CD14-positive monocyte (primary cell): Measurements from ENCODE around the gene AAMP. TPM values are rescaled to one million over a fixed set of nuclear protein-coding genes. Genes with fewer than 3 reads are reported as not detected.

Source experiments
- DNase-seq, 3 donors: peaks; one replicate each; pipeline ENCODE4 v3.0.0-alpha.2; 2011 to 2022
- H2AFZ ChIP-seq: 2 replicates; pipeline ENCODE4 v1.6.0; 2012; ENCODE audit warnings: mild to moderate bottlenecking, low read depth, low read length, inconsistent platforms; ENCODE audit not compliant: insufficient read depth, poor library complexity, severe bottlenecking
- H3K27ac ChIP-seq, 2 donors: 1 replicate in 1 of 2; 2 replicates in 1 of 2; pipeline ENCODE4 v1.5.1; 2012 to 2013; ENCODE audit warnings: low read length in 2 of 2, control low read depth in 1 of 2, inconsistent platforms in 1 of 2, low read depth in 1 of 2, mild to moderate bottlenecking in 1 of 2
- H3K27me3 ChIP-seq, 2 donors: one replicate each; pipeline versions ENCODE4 v1.6.0 to v1.6.1; 2011 to 2013; ENCODE audit warnings: low read length in 2 of 2; ENCODE audit not compliant: control insufficient read depth in 2 of 2, insufficient read depth in 2 of 2
- H3K36me3 ChIP-seq, 2 donors: replicated peaks in 1 of 2; 1 replicate in 1 of 2; 2 replicates in 1 of 2; pipeline versions ENCODE4 v1.5.1 to v1.6.1; 2012 to 2013; ENCODE audit warnings: low read length in 2 of 2, control low read depth in 1 of 2, inconsistent platforms in 1 of 2, mild to moderate bottlenecking in 1 of 2; ENCODE audit not compliant: insufficient read depth in 2 of 2, control insufficient read depth in 1 of 2
- H3K4me1 ChIP-seq, 2 donors: 1 replicate in 1 of 2; 2 replicates in 1 of 2; pipeline versions ENCODE4 v1.5.1 to v1.6.1; 2012 to 2013; ENCODE audit warnings: low read length in 2 of 2, control low read depth in 1 of 2, inconsistent platforms in 1 of 2, mild to moderate bottlenecking in 1 of 2, moderate library complexity in 1 of 2; ENCODE audit not compliant: insufficient read depth in 2 of 2, control insufficient read depth in 1 of 2
- H3K4me2 ChIP-seq: replicated peaks from 2 replicates; pipeline ENCODE3; 2012; ENCODE audit warnings: low read length, moderate library complexity, mild to moderate bottlenecking; ENCODE audit not compliant: poor library complexity, severe bottlenecking; ENCODE audit errors: extremely low read depth
- H3K4me3 ChIP-seq, 3 experiments: fragments of 200-600 bp in 1 of 3; sonication (generic) in 1 of 3; replicated peaks in 1 of 3; 1 replicate in 2 of 3; 2 replicates in 1 of 3; pipeline ENCODE4 v1.5.1; 2011 to 2013; ENCODE audit warnings: low read length in 3 of 3, mild to moderate bottlenecking in 3 of 3, control low read depth in 2 of 3, low read depth in 2 of 3, inconsistent platforms in 1 of 3, moderate library complexity in 1 of 3
- H3K79me2 ChIP-seq: 2 replicates; pipeline ENCODE4 v1.6.0; 2012; ENCODE audit warnings: mild to moderate bottlenecking, control low read depth, inconsistent platforms, low read length, moderate library complexity; ENCODE audit not compliant: insufficient read depth
- H3K9ac ChIP-seq: 2 replicates; pipeline ENCODE4 v1.6.0; 2017; ENCODE audit warnings: low read length, mild to moderate bottlenecking; ENCODE audit not compliant: insufficient read depth, poor library complexity, severe bottlenecking
- H3K9me3 ChIP-seq, 2 donors: replicated peaks in 1 of 2; 1 replicate in 1 of 2; 2 replicates in 1 of 2; pipeline versions ENCODE4 v1.5.1 to v1.6.1; 2012 to 2013; ENCODE audit warnings: low read length in 2 of 2, control low read depth in 1 of 2; ENCODE audit not compliant: control insufficient read depth in 1 of 2, insufficient read depth in 1 of 2
- H4K20me1 ChIP-seq: 2 replicates; pipeline ENCODE4 v1.6.0; 2012; ENCODE audit warnings: mild to moderate bottlenecking, low read length, control low read depth, moderate library complexity; ENCODE audit not compliant: insufficient read depth
- H3K27ac Mint-ChIP-seq, 7 donors: one replicate each; pipeline ENCODE4 v1.8.0; 2020; ENCODE audit warnings: mild to moderate bottlenecking in 7 of 7, mixed read lengths in 7 of 7, moderate library complexity in 6 of 7, inconsistent platforms in 2 of 7
- H3K27me3 Mint-ChIP-seq, 3 donors: one replicate each; pipeline ENCODE4 v1.8.0; 2021 to 2022; ENCODE audit warnings: low read depth in 3 of 3, mild to moderate bottlenecking in 3 of 3, mixed read lengths in 3 of 3, moderate library complexity in 3 of 3, inconsistent platforms in 1 of 3
- H3K36me3 Mint-ChIP-seq, 2 donors: one replicate each; pipeline ENCODE4 v1.8.0; 2020; ENCODE audit warnings: mixed read lengths in 2 of 2, inconsistent platforms in 1 of 2, mild to moderate bottlenecking in 1 of 2
- H3K4me1 Mint-ChIP-seq: one replicate; pipeline ENCODE4 v1.8.0; 2020; ENCODE audit warnings: mild to moderate bottlenecking, mixed read lengths
- H3K4me3 Mint-ChIP-seq, 2 donors: one replicate each; pipeline ENCODE4 v1.8.0; 2020; ENCODE audit warnings: mild to moderate bottlenecking in 2 of 2, mixed read lengths in 2 of 2, moderate library complexity in 1 of 2
- H3K9me3 Mint-ChIP-seq, 7 donors: one replicate each; pipeline ENCODE4 v1.8.0; 2020 to 2022; ENCODE audit warnings: mixed read lengths in 7 of 7, mild to moderate bottlenecking in 6 of 7, moderate library complexity in 6 of 7, inconsistent platforms in 2 of 7
- WGBS: methylation state at CpG from one replicate; pipeline ENCODE4 v1.1.5; 2013; ENCODE audit warnings: missing lambda C conversion rate; ENCODE audit not compliant: insufficient coverage; 5-methylcytosine and 5-hydroxymethylcytosine counted together
- intact Hi-C, 2 donors: fragments of 100-400 bp; cut with micrococcal nuclease; formaldehyde crosslinking; loops; one replicate each; pipeline versions ENCODE4 v1.15.0 to v1.15.1; 2023
- polyA plus RNA-seq, 3 donors: library from polyadenylated mRNA; depleted of rRNA in 1 of 3; unstranded in 2 of 3; stranded (reverse) in 1 of 3; fragments of 300-500 nt in 2 of 3; fragments of >200 nt in 1 of 3; fragmentation: Illumina TruSeq in 2 of 3; gene quantifications; 1 replicate in 2 of 3; 2 replicates in 1 of 3; pipeline ENCODE4 v1.2.3, GENCODE V29; 2012 to 2021
- TF ChIP-seq, protein P1 (sequence below): fragments of 200-600 bp; IDR thresholded peaks from one replicate; pipeline ENCODE4 v1.8.0; 2022; ENCODE audit warnings: antibody characterized with exemption, mild to moderate bottlenecking

Gene AAMP
- polyA plus RNA-seq, 3 donors = 90.8 to 108 (median 98.7) TPM

DNA sequence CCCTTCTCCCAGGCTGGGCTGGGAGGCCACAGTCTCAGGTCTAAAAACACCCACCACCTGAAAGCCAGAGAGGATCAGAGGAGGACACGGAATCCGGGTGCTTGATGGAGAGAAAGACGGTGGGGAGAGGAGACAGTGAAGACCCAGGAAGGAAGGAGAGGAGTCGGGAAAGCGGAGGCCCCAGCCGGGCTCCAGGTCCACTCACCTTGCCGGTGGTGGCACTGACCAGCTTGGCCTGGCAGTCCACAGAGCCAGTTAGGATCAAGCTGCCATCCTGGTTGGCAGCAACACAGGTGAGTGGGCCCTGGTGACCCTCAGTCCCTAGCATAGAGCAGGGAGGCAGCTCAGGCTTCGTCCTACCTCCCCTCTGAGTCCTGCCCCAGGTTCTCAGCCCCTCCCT, 4.3 kb downstream of the AAMP start:
- Histone ChIP-seq H3K36me3 (peaks cover 49 to 56% of the 10 kb centered on the region in 2 donors), H3K27me3 (no peaks in the 10 kb centered on the region), H3K9me3 (no peaks in the 10 kb centered on the region), H3K4me2 (no peak overlapping the region), H3K9ac (no peak overlapping the region), H4K20me1 (peaks cover 73% of the 10 kb centered on the region), H3K27ac (peak overlapping the region in 1 of 2 donors; percentile 93), H3K79me2 (peaks cover 92% of the 10 kb centered on the region), H3K4me3 (no peak overlapping the region), H2AFZ (no peak overlapping the region), H3K4me1 (peaks cover 53 to 60% of the 10 kb centered on the region in 2 donors)
- intact Hi-C loops = no loop called here
- no peaks in the 10 kb centered on the region for H3K9me3 Mint-ChIP-seq
- H3K27me3 Mint-ChIP-seq = no peaks in the 10 kb centered on the region
- DNase-seq = no peak
- 99% methylated on average over 8 of the region's 8 CpGs for WGBS
- peaks cover 39 to 55% of the 10 kb centered on the region in 2 donors for H3K36me3 Mint-ChIP-seq
- TF ChIP-seq, protein P1, sequence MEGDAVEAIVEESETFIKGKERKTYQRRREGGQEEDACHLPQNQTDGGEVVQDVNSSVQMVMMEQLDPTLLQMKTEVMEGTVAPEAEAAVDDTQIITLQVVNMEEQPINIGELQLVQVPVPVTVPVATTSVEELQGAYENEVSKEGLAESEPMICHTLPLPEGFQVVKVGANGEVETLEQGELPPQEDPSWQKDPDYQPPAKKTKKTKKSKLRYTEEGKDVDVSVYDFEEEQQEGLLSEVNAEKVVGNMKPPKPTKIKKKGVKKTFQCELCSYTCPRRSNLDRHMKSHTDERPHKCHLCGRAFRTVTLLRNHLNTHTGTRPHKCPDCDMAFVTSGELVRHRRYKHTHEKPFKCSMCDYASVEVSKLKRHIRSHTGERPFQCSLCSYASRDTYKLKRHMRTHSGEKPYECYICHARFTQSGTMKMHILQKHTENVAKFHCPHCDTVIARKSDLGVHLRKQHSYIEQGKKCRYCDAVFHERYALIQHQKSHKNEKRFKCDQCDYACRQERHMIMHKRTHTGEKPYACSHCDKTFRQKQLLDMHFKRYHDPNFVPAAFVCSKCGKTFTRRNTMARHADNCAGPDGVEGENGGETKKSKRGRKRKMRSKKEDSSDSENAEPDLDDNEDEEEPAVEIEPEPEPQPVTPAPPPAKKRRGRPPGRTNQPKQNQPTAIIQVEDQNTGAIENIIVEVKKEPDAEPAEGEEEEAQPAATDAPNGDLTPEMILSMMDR = no peak
- H3K27ac Mint-ChIP-seq = peak overlapping the region in 4 of 7 donors; percentile 41 to 89 (median 85)
- H3K4me1 Mint-ChIP-seq = peaks cover 68% of the 10 kb centered on the region
- H3K4me3 Mint-ChIP-seq = no peak overlapping the region

DNA sequence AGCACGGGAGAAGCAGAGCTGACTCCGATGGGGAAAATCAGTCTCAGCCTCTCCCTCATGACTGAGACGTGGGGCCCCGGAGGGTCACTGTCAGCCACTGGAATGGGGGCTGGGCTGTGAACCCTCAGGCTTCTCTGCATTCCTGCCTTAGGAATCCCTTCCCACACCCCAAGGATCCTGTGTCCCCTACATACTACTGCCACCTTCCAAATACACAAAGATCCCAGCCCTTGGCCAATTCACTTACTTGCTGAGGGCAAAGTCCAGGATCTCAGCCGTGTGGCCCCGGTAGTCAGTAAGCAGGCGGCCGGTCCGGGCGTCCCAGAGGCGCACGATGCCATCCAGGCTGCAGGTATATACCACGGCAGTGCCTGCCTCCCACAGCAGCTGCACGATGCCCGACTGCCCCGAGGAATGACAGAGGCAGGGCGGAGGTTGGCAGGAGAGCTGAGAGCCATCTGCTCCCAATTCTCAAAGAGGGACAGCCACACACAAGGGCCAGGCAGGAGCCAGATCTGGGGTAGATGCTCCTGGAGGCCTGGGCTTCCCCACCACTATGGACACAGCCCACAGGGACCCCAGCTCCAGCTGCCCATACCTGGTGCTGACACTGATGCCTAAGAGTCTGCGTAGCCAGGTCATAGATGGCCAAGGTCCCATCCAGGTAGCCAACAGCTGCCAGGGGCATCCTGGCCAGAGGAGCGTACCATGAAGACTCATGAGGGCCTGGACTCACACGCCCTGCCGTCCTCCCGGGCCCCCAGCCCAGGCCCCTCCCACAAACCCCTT, 5.0 kb downstream of the AAMP start:
- H3K36me3 ChIP-seq = peaks cover 49 to 56% of the 10 kb centered on the region in 2 donors
- H3K4me3 Mint-ChIP-seq = no peak overlapping the region

More for the DNA sequence above, 5.0 kb downstream of the AAMP start:
- Histone ChIP-seq H3K9me3 (no peaks in the 10 kb centered on the region), H3K4me1 (peaks cover 57 to 65% of the 10 kb centered on the region in 2 donors), H3K79me2 (peaks cover 95% of the 10 kb centered on the region), H3K27me3 (no peaks in the 10 kb centered on the region), H3K4me3 (no peak overlapping the region), H3K9ac (no peak overlapping the region), H2AFZ (no peak overlapping the region), H3K4me2 (no peak overlapping the region), H4K20me1 (peaks cover 73% of the 10 kb centered on the region), H3K27ac (peak overlapping the region; percentile 59 to 93)
- peaks cover 39 to 55% of the 10 kb centered on the region in 2 donors for H3K36me3 Mint-ChIP-seq
- H3K27ac Mint-ChIP-seq = peak overlapping the region in 5 of 7 donors; percentile 26 to 89 (median 82)
- no peaks in the 10 kb centered on the region for H3K9me3 Mint-ChIP-seq
- TF ChIP-seq, protein P1 = no peak
- 96% methylated on average over 22 of the region's 22 CpGs for WGBS
- H3K27me3 Mint-ChIP-seq = no peaks in the 10 kb centered on the region
- DNase-seq = no peak
- intact Hi-C loops = loop anchor here in 1 of 2 donors (5.0 kb wide), 1 partner anchor 43 kb away; no protein-coding TSS in a partner anchor
- peaks cover 74% of the 10 kb centered on the region for H3K4me1 Mint-ChIP-seq
